Caki2 (cell line): ENCODE data around the gene KCNE3. TPM values are rescaled to one million over a fixed set of nuclear protein-coding genes. Genes with fewer than 3 reads are reported as not detected.

Experiments
- DNase-seq: peaks from one replicate; pipeline ENCODE4 v3.0.0-alpha.2; 2015; ENCODE audit warnings: low read depth
- in situ Hi-C: cut with HindIII; loops from 2 replicates; pipeline ENCODE4 v1.10.0; 2016; ENCODE audit warnings: low sequenced_read_pairs, low pct_unique_long_range_greater_than_20kb, mixed read lengths
- total RNA-seq: library from RNA; depleted of rRNA; stranded (reverse); fragments of >200 nt; shearing (Covaris generic); gene quantifications from 2 replicates; pipeline ENCODE4 v1.2.3, GENCODE V29; 2014; ENCODE audit warnings: low replicate concordance

The KCNE3 gene
- total RNA-seq, 1 experiment from 2014 or later: not detected

DNA sequence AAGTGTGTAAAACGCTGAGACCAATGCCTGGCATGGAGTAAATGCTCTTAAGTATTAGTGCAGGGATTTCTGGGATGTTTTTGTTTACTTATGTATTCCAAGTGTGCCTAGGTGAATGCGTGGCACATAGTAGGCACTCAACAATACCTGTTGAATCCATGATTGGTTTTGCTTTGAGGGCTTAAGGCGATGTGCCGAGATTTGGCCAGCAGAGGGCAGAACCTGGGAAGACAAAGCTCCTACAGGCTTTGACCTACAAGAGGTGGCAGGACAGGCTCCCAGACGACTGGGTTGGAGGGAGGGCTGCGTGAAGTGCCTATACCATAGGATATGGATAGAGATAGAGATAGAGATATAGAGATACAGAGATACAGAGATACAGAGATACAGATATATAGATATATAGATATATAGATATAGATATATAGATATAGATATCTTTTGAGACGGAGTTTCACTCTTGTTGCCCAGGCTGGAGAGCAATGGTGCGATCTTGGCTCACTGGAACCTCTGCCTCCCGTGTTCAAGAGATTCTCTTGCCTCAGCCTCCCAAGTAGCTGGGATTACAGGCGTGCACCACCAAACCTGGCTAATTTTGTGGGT, 13.9 kb downstream of the KCNE3 start:
- in situ Hi-C loops: loop anchor here (25.0 kb wide), 1 partner anchor 109 kb away; no protein-coding TSS in a partner anchor
- peak; percentile 11 for DNase-seq

- no peak for DNase-seq
- in situ Hi-C loops: loop anchor here (25.0 kb wide), 1 partner anchor 110 kb away; no protein-coding TSS in a partner anchor
Observed at GRCh38 chr11:74452366-74452765, 15.0 kb downstream of the KCNE3 start.

- in situ Hi-C loops: loop anchor here (25.0 kb wide), 1 partner anchor 112 kb away; no protein-coding TSS in a partner anchor
- no peak for DNase-seq
Observed at GRCh38 chr11:74450318-74450717, 17.0 kb downstream of the KCNE3 start.

DNA sequence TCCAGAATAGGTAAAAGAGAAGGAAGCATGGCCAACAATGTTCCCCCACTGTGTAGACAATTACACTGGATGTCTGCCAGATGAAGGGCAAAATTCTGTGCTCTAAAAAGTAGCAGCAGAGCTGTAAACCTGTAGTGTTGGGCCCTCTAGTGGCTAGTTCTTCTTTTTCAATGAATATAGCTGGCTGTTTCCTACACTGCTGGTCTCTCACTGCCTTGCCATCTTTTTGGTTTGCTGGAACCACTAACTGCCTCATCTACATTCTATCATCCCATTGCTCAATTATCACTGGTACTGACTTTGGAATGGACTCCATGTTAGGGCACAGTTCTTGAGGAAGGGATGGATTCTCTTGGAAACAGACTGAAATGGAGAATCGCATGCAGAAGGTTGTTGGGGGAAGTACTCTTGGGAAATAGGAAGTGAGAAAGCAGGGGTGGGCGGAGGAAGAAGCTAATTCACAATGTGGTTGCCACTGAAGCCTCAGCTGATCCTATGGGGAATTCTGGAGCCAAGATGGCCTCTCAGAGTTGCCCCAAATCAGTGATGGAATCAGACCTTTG, 17.9 kb downstream of the KCNE3 start:
- in situ Hi-C loops: no loop called here
- peak; percentile 40 for DNase-seq

- in situ Hi-C loops: no loop called here
- DNase-seq: no peak
Observed at GRCh38 chr11:74447720-74448119, 19.6 kb downstream of the KCNE3 start.

- DNase-seq: no peak
- in situ Hi-C loops: no loop called here
Observed at GRCh38 chr11:74446532-74446938, 20.8 kb downstream of the KCNE3 start.

- DNase-seq: no peak
- in situ Hi-C loops: no loop called here
Observed at GRCh38 chr11:74444173-74444826, 23.0 kb downstream of the KCNE3 start.

- in situ Hi-C loops: no loop called here
- no peak for DNase-seq
Observed at GRCh38 chr11:74443071-74443864, 24.1 kb downstream of the KCNE3 start.

GRCh38 chr11:74442636-74443035, 24.7 kb downstream of the KCNE3 start:
- DNase-seq: no peak
- in situ Hi-C loops: no loop called here

DNA sequence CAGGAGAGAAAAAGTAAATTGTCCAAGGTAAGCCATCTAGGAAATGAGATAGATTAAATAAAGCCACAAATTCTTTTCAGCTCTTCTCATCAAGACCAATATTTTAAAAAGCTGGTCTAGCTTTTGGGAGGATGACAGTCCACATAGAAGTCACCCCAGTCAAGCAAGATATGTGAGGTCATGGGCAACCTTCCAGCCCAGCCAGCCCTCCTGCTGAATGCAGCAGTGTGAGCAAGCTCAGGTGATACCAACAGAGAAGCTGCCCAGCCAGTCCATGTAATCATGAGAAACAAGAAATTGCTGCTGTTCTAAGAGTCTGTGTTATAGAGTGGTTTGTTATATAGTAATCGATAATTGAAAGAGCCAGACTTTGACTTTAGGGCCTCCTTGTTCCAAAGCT, 28.7 kb downstream of the KCNE3 start:
- no peak for DNase-seq
- in situ Hi-C loops: no loop called here

GRCh38 chr11:74437441-74438042, 29.8 kb downstream of the KCNE3 start:
- no peak for DNase-seq
- in situ Hi-C loops: no loop called here

DNA sequence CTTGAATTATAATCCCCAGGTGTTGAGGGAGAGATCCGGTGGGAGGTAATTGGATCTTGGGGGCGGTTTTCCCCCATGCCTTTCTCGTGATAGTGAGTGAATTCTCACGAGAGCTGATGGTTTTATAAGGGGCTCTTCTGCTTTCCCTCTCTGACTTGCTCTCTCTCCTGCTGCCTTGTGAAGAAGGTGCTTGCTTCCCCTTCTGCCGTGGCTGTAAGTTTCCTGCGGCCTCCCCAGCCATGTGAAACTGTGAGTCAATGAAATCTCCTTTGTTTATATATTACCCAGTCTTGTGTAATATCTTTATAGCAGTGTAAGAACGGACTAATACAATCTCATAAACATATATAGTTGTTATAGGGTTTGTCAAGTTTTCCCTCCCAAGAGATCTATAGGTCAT, 32.8 kb downstream of the KCNE3 start:
- DNase-seq: no peak

GRCh38 chr11:74429205-74429604, 38.1 kb downstream of the KCNE3 start:
- no peak for DNase-seq
- in situ Hi-C loops: no loop called here

More for the DNA sequence above, 32.8 kb downstream of the KCNE3 start:
- in situ Hi-C loops: no loop called here

- no peak for DNase-seq
- in situ Hi-C loops: no loop called here
Observed at GRCh38 chr11:74427384-74427886, 39.9 kb downstream of the KCNE3 start.

GRCh38 chr11:74425100-74425499, 42.2 kb downstream of the KCNE3 start:
- no peak for DNase-seq
- in situ Hi-C loops: no loop called here

- peak; percentile 57 for DNase-seq
- in situ Hi-C loops: no loop called here
Observed at GRCh38 chr11:74418509-74418895, 48.8 kb downstream of the KCNE3 start.

GRCh38 chr11:74417860-74418508, 49.4 kb downstream of the KCNE3 start:
- peak; percentile 2 for DNase-seq
- in situ Hi-C loops: no loop called here

GRCh38 chr11:74417379-74417804, 50.0 kb downstream of the KCNE3 start:
- DNase-seq: peak; percentile 4
- in situ Hi-C loops: no loop called here
